Loucy (cell line): ENCODE data around the gene RBM15B.

Experiments
- CTCF ChIP-seq: fragments of 200-600 bp; sonication (generic); conservative IDR thresholded peaks from 2 replicates; pipeline ENCODE4 v1.5.1; 2014; ENCODE audit warnings: mild to moderate bottlenecking, antibody characterized with exemption, low read length
- EZH2phosphoT487 ChIP-seq: fragments of 200-600 bp; IDR thresholded peaks from 2 replicates; pipeline ENCODE4 v1.6.1; 2018; ENCODE audit warnings: antibody characterized with exemption, mild to moderate bottlenecking, moderate library complexity, borderline replicate concordance

- no peak for TF ChIP-seq CTCF
- no peak for TF ChIP-seq EZH2phosphoT487
Observed at GRCh38 chr3:51362476-51362875, 28.6 kb upstream of the RBM15B start.
